Thyroid gland (tissue), 4 donors: ENCODE data around the gene ARFGAP2. TPM values are rescaled to one million over a fixed set of nuclear protein-coding genes. Genes with fewer than 3 reads are reported as not detected.

Experiments
- DNase-seq, 2 donors: peaks; one replicate each; pipeline ENCODE4 v3.0.0-alpha.2; 2019
- H3K27ac ChIP-seq, 3 donors: fragments of 200-600 bp; sonication (generic); 1 replicate in 2 of 3; 2 replicates in 1 of 3; pipeline ENCODE4 v1.5.1; 2016 to 2019; ENCODE audit warnings: mild to moderate bottlenecking in 1 of 3, moderate library complexity in 1 of 3
- H3K27me3 ChIP-seq: fragments of 200-600 bp; sonication (generic); one replicate; pipeline ENCODE4 v1.5.1; 2019
- H3K36me3 ChIP-seq, 2 donors: fragments of 200-600 bp; sonication (generic); one replicate each; pipeline ENCODE4 v1.5.1; 2016 to 2019
- H3K4me1 ChIP-seq, 2 donors: fragments of 200-600 bp; sonication (generic); one replicate each; pipeline ENCODE4 v1.5.1; 2017 to 2019
- H3K4me3 ChIP-seq, 3 donors: fragments of 200-600 bp; sonication (generic); replicated peaks in 1 of 3; 1 replicate in 2 of 3; 2 replicates in 1 of 3; pipeline ENCODE4 v1.5.1; 2016; ENCODE audit warnings: mild to moderate bottlenecking in 1 of 3
- H3K9me3 ChIP-seq: fragments of 200-600 bp; sonication (generic); one replicate; pipeline ENCODE4 v1.5.1; 2017
- POLR2A ChIP-seq, 2 donors: fragments of 450-650 bp; IDR thresholded peaks; one replicate each; pipeline ENCODE4 v1.6.1; 2017; ENCODE audit warnings: antibody characterized with exemption in 2 of 2, mild to moderate bottlenecking in 2 of 2, moderate library complexity in 1 of 2
- WGBS, 2 donors: methylation state at CpG; one replicate each; pipeline ENCODE4 v1.1.5; 2017; 5-methylcytosine and 5-hydroxymethylcytosine counted together
- intact Hi-C: fragments of 100-400 bp; cut with DNase I; formaldehyde crosslinking; loops from one replicate; pipeline ENCODE4 v1.15.1; 2023
- total RNA-seq, 4 donors: library from RNA; depleted of rRNA; stranded (reverse); fragments of >200 nt; gene quantifications; one replicate each; pipeline ENCODE4 v1.2.3, GENCODE V29; 2016
- TF ChIP-seq, protein P1 (sequence below), 6 experiments: fragments of 200-600 bp in 3 of 6; fragments of 450-650 bp in 3 of 6; sonication (generic) in 3 of 6; IDR thresholded peaks; one replicate each; pipeline ENCODE4 v1.5.1; 2016 to 2019; ENCODE audit warnings: antibody characterized with exemption in 6 of 6, mild to moderate bottlenecking in 2 of 6, inconsistent platforms in 1 of 6, moderate library complexity in 1 of 6

ARFGAP2 gene
- total RNA-seq, 4 donors from 2014 or later = 145 to 194 (median 160) TPM

- no peak for TF ChIP-seq POLR2A (IDR thresholded peaks at IDR 0.05)
- TF ChIP-seq, protein P1, sequence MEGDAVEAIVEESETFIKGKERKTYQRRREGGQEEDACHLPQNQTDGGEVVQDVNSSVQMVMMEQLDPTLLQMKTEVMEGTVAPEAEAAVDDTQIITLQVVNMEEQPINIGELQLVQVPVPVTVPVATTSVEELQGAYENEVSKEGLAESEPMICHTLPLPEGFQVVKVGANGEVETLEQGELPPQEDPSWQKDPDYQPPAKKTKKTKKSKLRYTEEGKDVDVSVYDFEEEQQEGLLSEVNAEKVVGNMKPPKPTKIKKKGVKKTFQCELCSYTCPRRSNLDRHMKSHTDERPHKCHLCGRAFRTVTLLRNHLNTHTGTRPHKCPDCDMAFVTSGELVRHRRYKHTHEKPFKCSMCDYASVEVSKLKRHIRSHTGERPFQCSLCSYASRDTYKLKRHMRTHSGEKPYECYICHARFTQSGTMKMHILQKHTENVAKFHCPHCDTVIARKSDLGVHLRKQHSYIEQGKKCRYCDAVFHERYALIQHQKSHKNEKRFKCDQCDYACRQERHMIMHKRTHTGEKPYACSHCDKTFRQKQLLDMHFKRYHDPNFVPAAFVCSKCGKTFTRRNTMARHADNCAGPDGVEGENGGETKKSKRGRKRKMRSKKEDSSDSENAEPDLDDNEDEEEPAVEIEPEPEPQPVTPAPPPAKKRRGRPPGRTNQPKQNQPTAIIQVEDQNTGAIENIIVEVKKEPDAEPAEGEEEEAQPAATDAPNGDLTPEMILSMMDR (IDR thresholded peaks at IDR 0.05) = no peak
- Histone ChIP-seq H3K4me3 (no peak overlapping the region), H3K36me3 (peaks cover 54 to 55% of the 10 kb centered on the region in 2 donors), H3K27me3 (no peaks in the 10 kb centered on the region), H3K4me1 (no peaks in the 10 kb centered on the region), H3K9me3 (no peaks in the 10 kb centered on the region), H3K27ac (no peak overlapping the region)
- intact Hi-C loops = loop anchor here (5.0 kb wide), 1 partner anchor 193 kb away; no protein-coding TSS in a partner anchor
- WGBS, 2 donors = 67 to 72% methylated on average over 2 to 4 of the region's 4 CpGs
- DNase-seq = no peak
Measured at GRCh38 chr11:47164321-47164720, 12.4 kb downstream of the ARFGAP2 start.

DNA sequence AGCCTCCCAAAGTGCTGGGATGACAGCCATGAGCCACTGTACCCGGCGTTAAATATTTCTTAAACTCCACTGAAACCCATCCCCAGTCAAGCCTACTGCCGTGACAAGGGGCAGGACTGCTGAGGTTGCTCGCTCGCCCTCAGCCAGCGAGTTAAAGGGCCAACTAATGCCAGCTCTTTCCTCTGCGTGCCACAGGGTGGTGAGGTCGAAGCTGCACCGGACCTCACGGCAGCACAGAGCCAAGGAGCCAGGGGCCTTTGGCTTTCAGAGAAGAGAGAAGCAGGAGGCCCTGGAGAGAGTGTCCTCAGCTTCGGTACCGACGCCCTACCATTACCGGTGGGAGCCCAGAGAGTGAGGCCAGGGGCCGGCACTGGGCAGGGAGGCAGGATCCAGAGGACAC, 12.8 kb downstream of the ARFGAP2 start:
- no peaks in the 10 kb centered on the region for H3K27me3 ChIP-seq
- WGBS, 2 donors = 86 to 87% methylated on average over 15 of the region's 15 CpGs
- peaks cover 49 to 55% of the 10 kb centered on the region in 2 donors for H3K36me3 ChIP-seq
- no peak overlapping the region for H3K4me3 ChIP-seq
- no peak for TF ChIP-seq POLR2A (IDR thresholded peaks at IDR 0.05)
- TF ChIP-seq, protein P1 (IDR thresholded peaks at IDR 0.05) = no peak
- H3K27ac ChIP-seq = no peak overlapping the region
- no peak for DNase-seq
- intact Hi-C loops = loop anchor here (5.0 kb wide), 1 partner anchor 193 kb away; no protein-coding TSS in a partner anchor
- no peaks in the 10 kb centered on the region for H3K9me3 ChIP-seq
- H3K4me1 ChIP-seq = no peaks in the 10 kb centered on the region

GRCh38 chr11:47163193-47163592, 13.5 kb downstream of the ARFGAP2 start:
- 66% methylated on average over 3 of the region's 3 CpGs for WGBS, 2 donors
- H3K4me3 ChIP-seq = no peak overlapping the region
- DNase-seq = no peak
- H3K9me3 ChIP-seq = no peaks in the 10 kb centered on the region
- H3K27ac ChIP-seq = no peak overlapping the region
- H3K27me3 ChIP-seq = no peaks in the 10 kb centered on the region
- TF ChIP-seq, protein P1 (IDR thresholded peaks at IDR 0.05) = no peak
- TF ChIP-seq POLR2A (IDR thresholded peaks at IDR 0.05) = no peak
- H3K4me1 ChIP-seq = no peaks in the 10 kb centered on the region
- intact Hi-C loops = loop anchor here (5.0 kb wide), 1 partner anchor 194 kb away; no protein-coding TSS in a partner anchor
- peaks cover 43 to 48% of the 10 kb centered on the region in 2 donors for H3K36me3 ChIP-seq

GRCh38 chr11:47162426-47162825, 14.3 kb downstream of the ARFGAP2 start:
- H3K9me3 ChIP-seq = no peaks in the 10 kb centered on the region
- TF ChIP-seq POLR2A (IDR thresholded peaks at IDR 0.05) = no peak
- TF ChIP-seq, protein P1 (IDR thresholded peaks at IDR 0.05) = no peak
- peaks cover 36 to 41% of the 10 kb centered on the region in 2 donors for H3K36me3 ChIP-seq
- 76 to 92% methylated on average over 5 of the region's 5 CpGs for WGBS, 2 donors
- no peaks in the 10 kb centered on the region for H3K4me1 ChIP-seq
- intact Hi-C loops = loop anchor here (5.0 kb wide), 1 partner anchor 195 kb away; no protein-coding TSS in a partner anchor
- no peak for DNase-seq
- no peak overlapping the region for H3K4me3 ChIP-seq
- no peaks in the 10 kb centered on the region for H3K27me3 ChIP-seq
- H3K27ac ChIP-seq = no peak overlapping the region

DNA sequence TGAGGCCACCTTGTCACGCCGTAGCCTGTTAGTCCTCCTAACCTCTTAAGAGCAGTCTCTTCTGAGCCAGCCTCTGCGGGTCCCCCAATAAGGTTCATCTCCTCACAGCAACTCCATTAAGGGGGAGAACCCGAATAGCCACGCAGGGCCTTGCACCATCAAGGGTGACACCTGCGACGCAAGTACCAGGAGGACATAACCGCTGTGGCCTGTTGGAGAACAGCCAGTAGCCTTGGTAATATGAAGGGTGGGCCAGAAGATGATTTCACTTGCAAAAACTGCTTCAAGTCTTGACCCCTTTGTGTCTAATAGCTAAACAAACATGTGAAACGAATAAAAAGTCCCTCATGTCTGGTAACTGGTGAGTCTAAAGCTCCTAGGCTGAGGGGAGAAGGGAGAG, 14.8 kb downstream of the ARFGAP2 start:
- TF ChIP-seq POLR2A (IDR thresholded peaks at IDR 0.05) = no peak
- TF ChIP-seq, protein P1 (IDR thresholded peaks at IDR 0.05) = no peak
- H3K27me3 ChIP-seq = no peaks in the 10 kb centered on the region
- DNase-seq = no peak
- no peak overlapping the region for H3K27ac ChIP-seq
- H3K9me3 ChIP-seq = no peaks in the 10 kb centered on the region
- no peaks in the 10 kb centered on the region for H3K4me1 ChIP-seq
- intact Hi-C loops = loop anchor here (5.0 kb wide), 1 partner anchor 195 kb away; no protein-coding TSS in a partner anchor
- 69 to 73% methylated on average over 4 to 9 of the region's 9 CpGs for WGBS, 2 donors
- no peak overlapping the region for H3K4me3 ChIP-seq
- H3K36me3 ChIP-seq = peaks cover 32 to 35% of the 10 kb centered on the region in 2 donors
